Astrocyte of the hippocampus (primary cell): ENCODE measurements around the gene DMRT1.
"Not testable (repeated sequence)": the region's sequence is repeated elsewhere in the genome, so short reads cannot be mapped to it uniquely, and the experiment has no call there.

ENCODE experiments used
- DNase-seq: peaks from one replicate; pipeline ENCODE4 v3.0.0; 2011; ENCODE audit warnings: low read depth, low spot score

The DMRT1 gene

GRCh38 chr9:995781-996180, 154.3 kb downstream of the DMRT1 start:
- DNase-seq, result peak; percentile 58

DNA sequence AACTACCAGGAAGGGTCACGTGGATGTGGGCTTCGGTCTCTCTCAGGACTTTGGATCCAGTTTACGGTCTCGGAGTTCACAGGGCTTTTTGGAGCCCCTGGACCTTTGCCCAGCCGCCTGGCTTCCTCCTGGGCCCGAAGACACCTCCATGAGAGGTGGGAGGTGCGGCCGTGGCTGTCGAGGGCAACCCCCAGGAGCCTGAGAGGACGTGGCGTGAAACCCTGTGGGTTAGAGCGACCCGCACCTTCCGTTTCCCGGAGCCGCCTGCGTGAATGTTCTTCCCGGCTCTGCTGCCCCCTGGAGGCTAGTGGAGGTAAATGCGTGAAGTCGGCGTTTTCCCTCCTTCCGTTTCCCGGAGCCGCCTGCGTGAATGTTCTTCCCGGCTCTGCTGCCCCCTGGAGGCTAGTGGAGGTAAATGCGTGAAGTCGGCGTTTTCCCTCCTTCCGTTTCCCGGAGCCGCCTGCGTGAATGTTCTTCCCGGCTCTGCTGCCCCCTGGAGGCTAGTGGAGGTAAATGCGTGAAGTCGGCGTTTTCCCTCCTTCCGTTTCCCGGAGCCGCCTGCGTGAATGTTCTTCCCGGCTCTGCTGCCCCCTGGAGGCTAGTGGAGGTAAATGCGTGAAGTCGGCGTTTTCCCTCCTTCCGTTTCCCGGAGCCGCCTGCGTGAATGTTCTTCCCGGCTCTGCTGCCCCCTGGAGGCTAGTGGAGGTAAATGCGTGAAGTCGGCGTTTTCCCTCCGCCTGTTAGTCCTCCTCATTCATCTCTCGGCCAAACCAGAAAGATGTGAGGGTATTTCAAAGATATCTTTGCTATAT, 157.0 kb downstream of the DMRT1 start:
- not testable (repeated sequence) for DNase-seq

- no peak for DNase-seq
These were observed 160.3 kb downstream of the DMRT1 start for GRCh38 chr9:1001838-1002237.

GRCh38 chr9:1002678-1003077, 161.2 kb downstream of the DMRT1 start:
- DNase-seq, result no peak

GRCh38 chr9:1005043-1005667, 163.7 kb downstream of the DMRT1 start:
- DNase-seq, result peak; percentile 68

- no peak for DNase-seq
These were observed 165.8 kb downstream of the DMRT1 start for GRCh38 chr9:1007312-1007711.

DNA sequence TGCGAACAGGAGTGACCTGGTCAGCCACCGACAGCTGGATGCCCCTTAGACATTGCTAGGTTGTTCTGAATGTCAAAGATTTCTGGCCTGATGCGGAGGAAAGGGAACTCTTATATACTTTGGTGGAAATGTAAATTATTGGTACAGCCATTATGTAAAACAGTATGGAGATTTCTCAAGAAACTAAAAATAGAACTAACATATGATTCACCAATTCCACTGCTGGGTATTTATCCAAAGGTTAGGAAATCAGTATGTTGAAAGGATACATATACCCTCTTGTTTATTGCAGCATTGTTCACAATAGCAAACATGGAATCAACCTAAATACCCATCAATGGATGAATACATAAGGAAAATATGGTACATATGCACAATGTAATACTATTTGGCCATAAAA, 166.7 kb downstream of the DMRT1 start:
- DNase-seq, result no peak

- peak; percentile 89 for DNase-seq
These were observed 167.7 kb downstream of the DMRT1 start for GRCh38 chr9:1009101-1009707.

DNA sequence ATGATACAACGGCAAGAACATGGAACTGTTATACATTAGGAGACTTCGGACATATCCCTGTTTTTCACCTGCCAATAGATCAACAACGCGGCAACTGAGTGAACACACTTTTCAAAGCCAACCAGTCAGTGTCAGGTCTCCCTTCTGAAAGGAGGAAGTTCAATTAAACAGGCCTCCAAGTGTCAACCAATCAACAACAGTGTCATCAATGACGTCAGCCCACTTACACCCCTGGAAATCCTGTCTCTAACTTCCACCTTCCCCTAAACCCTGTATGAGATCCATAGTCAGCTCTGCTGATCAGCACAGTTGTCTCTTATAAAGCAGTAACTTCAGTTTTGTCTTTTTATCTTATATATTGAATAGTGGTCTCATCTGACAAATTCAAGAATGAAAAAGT, 171.5 kb downstream of the DMRT1 start:
- DNase-seq, result no peak

GRCh38 chr9:1014225-1014624, 172.7 kb downstream of the DMRT1 start:
- DNase-seq, result no peak

- no peak for DNase-seq
These were observed 173.1 kb downstream of the DMRT1 start for GRCh38 chr9:1014640-1015039.

- no peak for DNase-seq
These were observed 176.6 kb downstream of the DMRT1 start for GRCh38 chr9:1018121-1018520.
